GM21423 (cell line): ENCODE measurements around the gene ABCA8.
"Not testable (repeated sequence)": the region's sequence is repeated elsewhere in the genome, so short reads cannot be mapped to it uniquely, and the experiment has no call there.

Experiments used
- ATAC-seq: cut with Tn5 transposase; IDR thresholded peaks from one replicate; pipeline ENCODE4 v1.9.1; 2021; ENCODE audit warnings: mild to moderate bottlenecking, moderate library complexity; ENCODE audit not compliant: unreplicated experiment

The ABCA8 gene

DNA sequence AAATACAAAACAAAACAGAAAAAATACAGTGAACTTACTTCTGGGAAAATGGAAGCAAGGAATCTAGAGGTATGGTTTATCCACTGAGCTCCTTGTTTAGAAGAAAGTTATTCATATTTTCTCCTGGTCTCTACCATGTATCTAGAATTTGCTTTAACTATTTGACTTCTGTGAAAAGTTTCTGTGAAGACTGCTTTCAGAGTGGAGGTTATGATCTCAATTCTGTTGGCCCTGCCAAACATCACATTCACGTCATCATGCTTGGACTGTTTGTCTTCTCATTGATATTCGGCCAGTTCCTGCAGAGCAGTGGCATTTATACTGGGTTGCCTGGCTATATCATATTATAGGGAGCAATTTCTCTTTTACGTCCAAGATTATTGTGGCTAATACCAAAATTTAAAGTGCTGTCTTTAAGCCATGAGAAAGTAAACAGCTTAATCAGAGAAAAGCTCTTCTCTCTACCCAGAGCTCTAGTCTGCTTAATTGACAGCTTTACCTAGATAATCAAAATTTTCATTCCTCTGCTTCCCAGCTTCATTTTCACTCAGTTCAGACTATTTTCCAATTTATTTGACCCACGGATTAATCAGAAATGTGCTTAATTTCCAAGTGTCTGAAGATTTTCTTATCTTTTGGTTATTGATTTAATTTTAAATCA is at the start of gene ABCA8:
Gene ABCA8 (minus strand): TSS at position 212 of the 661 bp plus-strand sequence. CDS start 13,358 bp downstream, outside the sequence.
- ATAC-seq = no peak

DNA sequence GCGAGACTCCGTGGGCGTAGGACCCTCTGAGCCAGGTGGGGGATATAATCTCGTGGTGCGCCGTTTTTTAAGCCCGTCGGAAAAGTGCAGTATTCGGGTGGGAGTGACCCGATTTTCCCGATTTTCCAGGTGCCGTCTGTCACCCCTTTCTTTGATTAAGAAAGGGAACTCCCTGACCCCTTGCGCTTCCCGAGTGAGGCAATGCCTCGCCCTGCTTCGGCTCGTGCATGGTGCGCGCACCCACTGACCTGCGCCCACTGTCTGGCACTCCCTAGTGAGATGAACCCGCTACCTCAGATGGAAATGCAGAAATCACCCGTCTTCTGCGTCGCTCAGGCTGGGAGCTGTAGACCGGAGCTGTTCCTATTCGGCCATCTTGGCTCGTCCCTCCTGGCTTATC is 49.6 kb upstream of the ABCA8 start:
- ATAC-seq = not testable (repeated sequence)

GRCh38 chr17:68999743-69000142 is 44.6 kb upstream of the ABCA8 start:
- ATAC-seq = not testable (repeated sequence)

GRCh38 chr17:68993112-68993511 is 37.9 kb upstream of the ABCA8 start:
- ATAC-seq = no peak

- ATAC-seq = no peak
Observed at GRCh38 chr17:68987966-68988365, 32.8 kb upstream of the ABCA8 start.

- peak; percentile 78 for ATAC-seq
Observed at GRCh38 chr17:68981288-68981687, 26.1 kb upstream of the ABCA8 start.

- ATAC-seq = no peak
Observed at GRCh38 chr17:68973098-68973846, 18.1 kb upstream of the ABCA8 start.

- ATAC-seq = no peak
Observed at GRCh38 chr17:68972119-68972704, 17.0 kb upstream of the ABCA8 start.

DNA sequence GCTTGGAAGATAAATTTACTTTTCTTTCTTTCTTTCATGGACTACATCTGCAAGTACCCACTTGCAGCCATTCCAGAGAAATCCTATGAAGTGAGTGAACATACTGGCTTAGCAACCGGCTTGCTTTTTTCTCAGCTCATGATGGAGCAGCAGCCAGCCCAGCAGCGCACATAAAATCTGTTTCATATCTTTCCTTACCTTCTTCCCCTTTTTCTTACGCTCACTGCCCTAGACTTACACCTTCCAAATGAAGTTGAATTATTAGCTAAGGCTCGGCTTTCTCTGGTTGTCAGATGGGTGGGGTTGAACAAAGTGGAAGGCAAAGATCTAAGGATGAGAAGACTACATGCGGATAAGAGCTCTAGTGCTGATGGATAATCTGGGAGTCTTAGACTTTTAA is 13.9 kb upstream of the ABCA8 start:
- no peak for ATAC-seq

DNA sequence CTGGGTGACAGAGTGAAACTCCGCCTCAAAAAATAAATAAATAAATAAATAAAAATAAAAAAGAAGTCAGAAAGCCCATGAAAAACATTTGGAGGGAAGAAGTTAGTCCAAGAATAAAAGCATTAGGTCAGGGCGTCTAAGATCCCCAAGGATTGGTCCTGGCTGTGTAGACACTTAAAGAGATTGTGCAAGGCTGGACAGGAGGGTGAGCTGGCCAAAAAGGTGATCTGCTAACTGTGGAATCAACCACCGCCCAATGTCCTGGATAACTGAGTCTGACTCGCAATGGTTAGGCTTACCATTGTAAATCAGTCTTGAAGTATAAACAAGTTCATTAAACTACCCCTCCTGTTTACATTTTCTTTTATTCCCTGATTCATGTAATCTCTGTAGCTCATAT is 8.8 kb upstream of the ABCA8 start:
- no peak for ATAC-seq

DNA sequence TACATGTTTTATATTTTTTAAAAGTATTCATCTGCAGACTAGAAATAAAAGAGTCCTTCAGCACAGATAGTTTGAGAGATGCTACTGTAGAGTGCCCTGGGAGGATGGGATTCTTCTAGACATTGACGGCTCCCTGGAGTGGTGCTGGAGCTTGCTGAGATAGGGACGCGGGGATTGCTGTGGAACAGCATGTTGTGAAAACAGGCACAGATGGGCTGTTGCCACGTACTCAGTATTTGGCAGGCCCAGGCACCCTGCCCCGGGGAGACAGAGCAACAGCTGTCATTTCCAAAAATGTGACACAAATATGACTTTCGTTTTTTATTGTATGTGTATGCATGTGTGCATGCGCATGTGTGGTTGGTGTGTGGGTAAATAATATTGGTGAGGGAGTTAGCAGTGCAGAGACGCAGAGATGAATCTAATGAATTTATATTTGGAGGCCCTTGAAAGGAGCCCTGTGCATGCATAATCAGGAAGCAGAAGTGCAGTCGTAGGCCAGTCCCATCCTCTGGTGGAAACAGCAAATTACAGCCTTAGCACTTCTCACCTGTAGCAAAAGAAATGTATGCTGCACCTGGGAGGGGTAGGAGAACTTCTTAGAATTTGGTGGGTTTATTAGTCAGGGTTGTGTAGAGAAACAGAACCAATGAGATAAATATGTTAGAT is 6.2 kb upstream of the ABCA8 start:
- ATAC-seq = no peak

- ATAC-seq = not testable (repeated sequence)
Observed at GRCh38 chr17:68959117-68959516, 3.9 kb upstream of the ABCA8 start.

DNA sequence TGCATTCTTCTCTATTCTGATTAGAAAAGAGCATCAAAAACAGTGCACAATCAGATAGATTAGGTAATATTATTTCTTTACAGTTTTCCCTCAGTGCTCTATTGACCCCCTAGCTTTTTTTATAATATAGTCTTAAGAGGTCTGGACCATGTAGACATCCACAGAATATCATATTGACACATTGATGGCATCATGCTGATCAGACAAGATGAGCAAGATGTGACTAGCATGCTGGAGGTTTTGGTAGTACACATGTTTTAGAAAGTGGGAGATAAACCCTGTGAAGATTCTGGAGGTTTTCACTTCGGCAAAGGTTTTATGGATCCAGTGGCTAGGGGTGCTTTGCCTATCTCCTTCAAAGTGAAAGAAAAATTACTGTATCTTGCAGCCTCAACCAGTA is 2.8 kb upstream of the ABCA8 start:
- ATAC-seq = no peak

DNA sequence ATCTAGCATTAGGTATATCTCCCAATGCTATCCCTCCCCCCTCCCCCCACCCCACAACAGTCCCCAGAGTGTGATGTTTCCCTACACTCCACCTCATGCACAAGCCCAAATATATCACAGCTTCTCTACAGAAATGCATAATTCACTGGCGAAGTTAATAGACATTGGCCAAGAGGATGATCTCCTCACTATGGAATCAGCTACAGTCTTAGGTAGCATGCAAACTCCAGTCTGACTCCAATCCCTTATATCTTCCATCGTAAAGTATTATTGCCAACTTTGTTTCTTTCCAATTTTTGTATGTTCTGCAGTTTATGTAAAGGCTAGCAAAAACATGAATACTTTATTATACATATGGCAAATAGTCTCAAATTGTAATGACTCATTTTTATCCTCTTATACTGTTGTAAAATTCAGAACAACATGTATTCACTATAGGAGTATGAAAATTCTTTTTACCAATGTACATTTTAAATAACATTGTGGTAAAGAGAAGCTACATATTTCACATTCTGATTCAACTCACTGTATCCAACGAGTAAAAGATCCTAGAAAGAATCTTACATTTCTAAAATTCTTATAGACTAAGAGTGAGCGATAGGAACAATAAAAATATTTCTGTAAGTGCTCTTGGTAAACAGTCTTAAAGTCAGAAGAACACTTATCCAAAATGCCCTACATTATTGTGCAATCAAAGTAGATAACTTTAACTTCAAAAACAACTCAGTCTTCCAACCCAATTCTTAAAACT is 871 bp downstream of the ABCA8 start:
- ATAC-seq = no peak

GRCh38 chr17:68953340-68953997 is 1.7 kb downstream of the ABCA8 start:
- ATAC-seq = no peak

- no peak for ATAC-seq
Observed at GRCh38 chr17:68950725-68951124, 4.5 kb downstream of the ABCA8 start.

DNA sequence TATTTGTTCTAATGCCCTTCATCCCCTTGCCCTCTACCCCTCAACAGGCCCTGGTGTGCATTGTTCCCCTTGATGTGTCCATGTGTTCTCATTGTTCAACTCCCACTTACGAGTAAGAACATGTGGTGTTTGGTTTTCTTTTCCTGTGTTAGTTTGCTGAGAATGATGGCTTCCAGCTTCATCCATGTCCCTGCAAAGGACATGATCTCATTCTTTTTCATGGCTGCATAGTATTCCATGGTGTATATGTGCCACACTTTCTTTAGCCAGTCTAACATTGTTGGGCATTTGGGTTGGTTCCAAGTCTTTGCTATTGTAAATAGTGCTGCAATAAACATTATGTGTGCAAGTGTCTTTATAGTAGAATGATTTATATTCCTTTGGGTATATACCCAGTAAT is 7.3 kb downstream of the ABCA8 start:
- ATAC-seq = not testable (repeated sequence)

DNA sequence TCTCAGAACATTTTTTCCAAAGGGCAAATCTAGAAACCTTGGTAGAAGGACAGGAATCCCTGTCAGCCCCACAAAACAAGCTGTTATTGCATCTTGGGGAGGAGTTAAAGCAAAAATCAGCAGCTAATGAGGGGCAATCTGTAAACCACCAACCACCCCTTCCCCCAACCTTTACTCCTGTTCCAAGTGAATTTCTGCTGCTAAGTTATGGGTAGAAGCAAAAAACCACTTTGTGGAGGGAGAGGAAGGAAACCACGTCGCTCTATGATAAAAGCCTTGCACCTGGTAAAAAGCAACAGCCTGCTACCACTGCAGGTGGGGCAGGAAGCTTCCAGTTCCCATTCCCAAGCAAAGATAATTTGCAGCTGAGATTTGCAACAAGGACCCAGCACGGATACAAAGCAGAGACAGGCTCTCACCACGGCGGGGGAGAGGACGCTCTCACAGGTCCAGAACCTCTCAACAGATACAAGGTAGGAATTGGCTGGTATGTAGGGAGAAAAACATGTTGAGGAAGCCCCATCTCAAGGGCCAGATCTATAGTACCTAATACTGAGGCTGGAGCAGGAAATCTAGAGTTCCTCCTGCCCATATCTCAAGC is 10.7 kb downstream of the ABCA8 start:
- ATAC-seq = no peak

GRCh38 chr17:68943812-68944182 is 11.4 kb downstream of the ABCA8 start:
- ATAC-seq = not testable (repeated sequence)
